Mucosa of rectum (tissue), 2 donors: ENCODE results near the gene UGT1A10.
A peak's percentile ranks its signal among the peaks of the same experiment; 100 is the strongest.
"Not testable (repeated sequence)": the region's sequence is repeated elsewhere in the genome, so short reads cannot be mapped to it uniquely, and the experiment has no call there.

Experiments
- H3K27ac ChIP-seq, 2 donors: one replicate each; pipeline ENCODE4 v1.7.0; 2013; ENCODE audit warnings: inconsistent platforms in 2 of 2, low read depth in 2 of 2, low read length in 2 of 2
- H3K27me3 ChIP-seq, 2 donors: one replicate each; pipeline ENCODE4 v1.7.0; 2013; ENCODE audit warnings: low read length in 2 of 2; ENCODE audit not compliant: control insufficient read depth in 2 of 2, insufficient read depth in 2 of 2
- H3K36me3 ChIP-seq, 2 donors: one replicate each; pipeline ENCODE4 v1.7.0; 2013; ENCODE audit warnings: low read length in 2 of 2; ENCODE audit not compliant: control insufficient read depth in 2 of 2, insufficient read depth in 2 of 2
- H3K4me1 ChIP-seq, 2 donors: one replicate each; pipeline ENCODE4 v1.7.0; 2013; ENCODE audit warnings: low read length in 2 of 2, mild to moderate bottlenecking in 1 of 2; ENCODE audit not compliant: control insufficient read depth in 2 of 2, insufficient read depth in 2 of 2
- H3K4me3 ChIP-seq, 2 donors: one replicate each; pipeline ENCODE4 v1.7.0; 2013; ENCODE audit warnings: low read length in 2 of 2
- H3K9ac ChIP-seq, 2 donors: one replicate each; pipeline ENCODE4 v1.7.0; 2013; ENCODE audit warnings: low read length in 2 of 2, low read depth in 1 of 2, mild to moderate bottlenecking in 1 of 2
- H3K9me3 ChIP-seq, 2 donors: one replicate each; pipeline ENCODE4 v1.7.0; 2013; ENCODE audit warnings: low read length in 2 of 2; ENCODE audit not compliant: control insufficient read depth in 2 of 2
- donor health status: healthy.
- donor health status: Normal muscosa, but diverticular disease.

Gene UGT1A10

GRCh38 chr2:233689031-233689430, 52.8 kb downstream of the UGT1A10 start:
- Histone ChIP-seq H3K9me3 (no peaks in the 10 kb centered on the region), H3K4me1 (peaks cover 31 to 33% of the 10 kb centered on the region in 2 donors), H3K27ac (peak overlapping the region in 1 of 2 donors; percentile 3)

GRCh38 chr2:233689501-233689900, 53.3 kb downstream of the UGT1A10 start:
- H3K36me3 ChIP-seq, result no peaks in the 10 kb centered on the region
- no peaks in the 10 kb centered on the region for H3K9me3 ChIP-seq
- peaks cover 28 to 33% of the 10 kb centered on the region in 2 donors for H3K4me1 ChIP-seq
- no peak overlapping the region for H3K9ac ChIP-seq
- no peak overlapping the region for H3K4me3 ChIP-seq
- no peak overlapping the region for H3K27ac ChIP-seq
- no peaks in the 10 kb centered on the region for H3K27me3 ChIP-seq

More at GRCh38 chr2:233689031-233689430, 52.8 kb downstream of the UGT1A10 start:
- Histone ChIP-seq H3K27me3 (no peaks in the 10 kb centered on the region), H3K36me3 (no peaks in the 10 kb centered on the region), H3K4me3 (no peak overlapping the region), H3K9ac (no peak overlapping the region)

GRCh38 chr2:233690444-233690843, 54.2 kb downstream of the UGT1A10 start:
- Histone ChIP-seq H3K9ac (no peak overlapping the region), H3K36me3 (no peaks in the 10 kb centered on the region), H3K4me1 (peaks cover 28 to 29% of the 10 kb centered on the region in 2 donors), H3K4me3 (no peak overlapping the region), H3K27me3 (no peaks in the 10 kb centered on the region), H3K27ac (no peak overlapping the region), H3K9me3 (no peaks in the 10 kb centered on the region)

GRCh38 chr2:233691443-233692433, 55.5 kb downstream of the UGT1A10 start:
- Histone ChIP-seq H3K4me3 (peak overlapping the region in 1 of 2 donors; percentile 9), H3K9ac (peak overlapping the region in 1 of 2 donors; percentile 14), H3K9me3 (no peaks in the 10 kb centered on the region), H3K27ac (peak overlapping the region; percentile 63 to 70), H3K36me3 (no peaks in the 10 kb centered on the region), H3K27me3 (no peaks in the 10 kb centered on the region), H3K4me1 (peaks cover 27 to 28% of the 10 kb centered on the region in 2 donors)

GRCh38 chr2:233692648-233693047, 56.4 kb downstream of the UGT1A10 start, which contains the start of gene UGT1A6:
Gene UGT1A6, plus strand, starts transcription at chr2:233692890. Its CDS starts 115 bp downstream, at chr2:233693005.
- Histone ChIP-seq H3K27ac (peak within 1 kb of the TSS; percentile 63 to 70), H3K27me3 (no peaks in the 10 kb centered on the region), H3K9me3 (no peaks in the 10 kb centered on the region), H3K36me3 (no peaks in the 10 kb centered on the region), H3K4me3 (peak within 1 kb of the TSS in 1 of 2 donors; percentile 9), H3K4me1 (peaks cover 27 to 28% of the 10 kb centered on the region in 2 donors), H3K9ac (peak within 1 kb of the TSS in 1 of 2 donors; percentile 14)

GRCh38 chr2:233693963-233694362, 57.7 kb downstream of the UGT1A10 start:
- H3K36me3 ChIP-seq, result no peaks in the 10 kb centered on the region
- H3K9me3 ChIP-seq, result no peaks in the 10 kb centered on the region
- H3K27me3 ChIP-seq, result no peaks in the 10 kb centered on the region
- H3K4me3 ChIP-seq, result no peak overlapping the region
- no peak overlapping the region for H3K9ac ChIP-seq
- no peak overlapping the region for H3K27ac ChIP-seq
- peaks cover 24 to 27% of the 10 kb centered on the region in 2 donors for H3K4me1 ChIP-seq

GRCh38 chr2:233698740-233699139, 62.5 kb downstream of the UGT1A10 start:
- no peaks in the 10 kb centered on the region for H3K36me3 ChIP-seq
- no peak overlapping the region for H3K4me3 ChIP-seq
- H3K9ac ChIP-seq, result no peak overlapping the region
- H3K27me3 ChIP-seq, result no peaks in the 10 kb centered on the region
- H3K9me3 ChIP-seq, result no peaks in the 10 kb centered on the region
- H3K4me1 ChIP-seq, result peaks cover 0 to 1% of the 10 kb centered on the region in 2 donors
- H3K27ac ChIP-seq, result no peak overlapping the region

GRCh38 chr2:233699424-233700027, 63.3 kb downstream of the UGT1A10 start:
- Histone ChIP-seq H3K9me3 (no peaks in the 10 kb centered on the region), H3K4me3 (no peak overlapping the region), H3K9ac (no peak overlapping the region), H3K27me3 (no peaks in the 10 kb centered on the region), H3K27ac (no peak overlapping the region), H3K36me3 (no peaks in the 10 kb centered on the region), H3K4me1 (no peaks in the 10 kb centered on the region)

- H3K9me3 ChIP-seq, result no peaks in the 10 kb centered on the region
- no peak overlapping the region for H3K9ac ChIP-seq
- no peaks in the 10 kb centered on the region for H3K36me3 ChIP-seq
- no peaks in the 10 kb centered on the region for H3K27me3 ChIP-seq
- H3K4me1 ChIP-seq, result no peaks in the 10 kb centered on the region
- H3K27ac ChIP-seq, result no peak overlapping the region
- H3K4me3 ChIP-seq, result no peak overlapping the region
These were observed 63.9 kb downstream of the UGT1A10 start for GRCh38 chr2:233700028-233700635.

GRCh38 chr2:233700842-233701241, 64.6 kb downstream of the UGT1A10 start:
- not testable (repeated sequence) for H3K27ac ChIP-seq, H3K9ac ChIP-seq, H3K9me3 ChIP-seq, H3K36me3 ChIP-seq, H3K4me3 ChIP-seq, H3K4me1 ChIP-seq, H3K27me3 ChIP-seq
